GM23338 (cell line): ENCODE measurements around the gene COL26A1. TPM values are rescaled to one million over a fixed set of nuclear protein-coding genes. Genes with fewer than 3 reads are reported as not detected.
"Not testable (repeated sequence)": the region's sequence is repeated elsewhere in the genome, so short reads cannot be mapped to it uniquely, and the experiment has no call there.

Source experiments
- ATAC-seq: fragments of 200-7000 bp; cut with Tn5 transposase; 3 replicates; pipeline ENCODE4 v1.9.1; 2020
- DNase-seq: peaks from one replicate; pipeline ENCODE4 v3.0.0-alpha.2; 2015; ENCODE audit warnings: low spot score
- H2AFZ ChIP-seq: fragments of 200-600 bp; sonication (generic); 2 replicates; pipeline ENCODE4 v1.8.0; 2016; ENCODE audit warnings: antibody characterized with exemption, mild to moderate bottlenecking, moderate library complexity
- H3F3A ChIP-seq: fragments of 200-600 bp; sonication (generic); replicated peaks from 2 replicates; pipeline ENCODE4 v1.8.0; 2017; ENCODE audit warnings: antibody characterized with exemption, mixed run types, low read depth
- H3K27ac ChIP-seq: fragments of 200-600 bp; sonication (generic); 2 replicates; pipeline ENCODE4 v1.6.1; 2016; ENCODE audit warnings: low read depth
- H3K27me3 ChIP-seq: fragments of 200-600 bp; sonication (generic); 2 replicates; pipeline ENCODE4 v1.8.0; 2016; ENCODE audit warnings: mild to moderate bottlenecking, mixed run types, moderate library complexity; ENCODE audit not compliant: insufficient read depth
- H3K36me3 ChIP-seq: fragments of 200-600 bp; sonication (generic); 2 replicates; pipeline ENCODE4 v1.8.0; 2016; ENCODE audit warnings: mild to moderate bottlenecking; ENCODE audit not compliant: insufficient read depth
- H3K4me1 ChIP-seq: fragments of 200-600 bp; sonication (generic); 2 replicates; pipeline ENCODE4 v1.8.0; 2016; ENCODE audit warnings: mild to moderate bottlenecking, moderate library complexity; ENCODE audit not compliant: insufficient read depth
- H3K4me2 ChIP-seq: fragments of 200-600 bp; sonication (generic); 2 replicates; pipeline ENCODE4 v1.7.1; 2017; ENCODE audit warnings: mixed run types
- H3K4me3 ChIP-seq: fragments of 200-600 bp; sonication (generic); 2 replicates; pipeline ENCODE4 v1.6.1; 2016; ENCODE audit warnings: mixed run types
- H3K79me2 ChIP-seq: fragments of 200-600 bp; sonication (generic); replicated peaks from 2 replicates; pipeline ENCODE4 v1.8.0; 2017; ENCODE audit warnings: mild to moderate bottlenecking; ENCODE audit not compliant: insufficient read depth
- H3K9me2 ChIP-seq: fragments of 200-600 bp; sonication (generic); 2 replicates; pipeline ENCODE4 v1.8.0; 2017; ENCODE audit not compliant: insufficient read depth
- H4K20me1 ChIP-seq: fragments of 200-600 bp; sonication (generic); replicated peaks from 2 replicates; pipeline ENCODE4 v1.8.0; 2017; ENCODE audit warnings: mild to moderate bottlenecking; ENCODE audit not compliant: insufficient read depth
- H3K27ac Mint-ChIP-seq: 2 replicates; pipeline ENCODE4 v1.8.0; 2020; ENCODE audit warnings: inconsistent platforms, mild to moderate bottlenecking, moderate library complexity, mixed read lengths
- H3K27me3 Mint-ChIP-seq: 3 replicates; pipeline ENCODE4 v1.8.0; 2022; ENCODE audit warnings: low read depth, mild to moderate bottlenecking, moderate library complexity, mixed read lengths, inconsistent platforms; ENCODE audit not compliant: insufficient read depth, poor library complexity
- H3K36me3 Mint-ChIP-seq: 3 replicates; pipeline ENCODE4 v1.8.0; 2021; ENCODE audit warnings: low read depth, mild to moderate bottlenecking, inconsistent platforms, moderate library complexity, mixed read lengths
- H3K4me1 Mint-ChIP-seq: 3 replicates; pipeline ENCODE4 v1.8.0; 2020; ENCODE audit warnings: mild to moderate bottlenecking, inconsistent platforms, mixed read lengths
- H3K4me3 Mint-ChIP-seq: 3 replicates; pipeline ENCODE4 v1.8.0; 2021; ENCODE audit warnings: moderate library complexity, mild to moderate bottlenecking, inconsistent platforms, mixed read lengths
- H3K9me3 Mint-ChIP-seq: 3 replicates; pipeline ENCODE4 v1.8.0; 2020; ENCODE audit warnings: moderate library complexity, mild to moderate bottlenecking, inconsistent platforms, mixed read lengths
- CREB1 ChIP-seq: fragments of 250-450 bp; sonication (Bioruptor Pico); IDR thresholded peaks from 2 replicates; pipeline ENCODE4 v1.5.0; 2020; ENCODE audit warnings: low read depth, mild to moderate bottlenecking, moderate library complexity
- EZH2 ChIP-seq: fragments of 200-600 bp; sonication (generic); IDR thresholded peaks from one replicate; pipeline ENCODE4 v1.8.0; 2017; ENCODE audit warnings: antibody characterized with exemption, mild to moderate bottlenecking, low read depth; ENCODE audit not compliant: unreplicated experiment
- EZH2phosphoT487 ChIP-seq: fragments of 200-600 bp; sonication (generic); IDR thresholded peaks from one replicate; pipeline ENCODE4 v1.8.1; 2018; ENCODE audit warnings: antibody characterized with exemption; ENCODE audit not compliant: unreplicated experiment
- JUNB ChIP-seq: IDR thresholded peaks from one replicate; pipeline ENCODE4 v1.6.1; 2016; ENCODE audit warnings: antibody characterized with exemption; ENCODE audit not compliant: unreplicated experiment
- NANOG ChIP-seq: IDR thresholded peaks from 2 replicates; pipeline ENCODE4 v1.6.1; 2016; ENCODE audit warnings: antibody characterized with exemption, borderline replicate concordance
- STAT1 ChIP-seq: IDR thresholded peaks from one replicate; pipeline ENCODE4 v1.6.1; 2016; ENCODE audit warnings: antibody characterized with exemption; ENCODE audit not compliant: unreplicated experiment
- polyA plus RNA-seq: library from polyadenylated mRNA; unstranded; fragments of >200 nt; fragmentation: Nextera tagmentation; extraction: Ambion mirVana; gene quantifications from 2 replicates; pipeline ENCODE4 v1.2.1, GENCODE V29; 2016
- total RNA-seq: library from RNA; depleted of rRNA; stranded (reverse); fragments of >200 nt; shearing (Covaris generic); gene quantifications from 2 replicates; pipeline ENCODE4 v1.2.3, GENCODE V29; 2014
- TF ChIP-seq, protein P1 (sequence below), 2 experiments: fragments of 200-600 bp in 1 of 2; sonication (generic) in 1 of 2; conservative IDR thresholded peaks; 2 replicates each; pipeline versions ENCODE4 v1.5.1 to v1.6.1; 2016 to 2017; ENCODE audit warnings: antibody characterized with exemption in 2 of 2, low read depth in 2 of 2, mild to moderate bottlenecking in 2 of 2, moderate library complexity in 1 of 2
- TF ChIP-seq, protein P2 (sequence below): IDR thresholded peaks from one replicate; pipeline ENCODE4 v1.6.1; 2018; ENCODE audit warnings: antibody characterized with exemption; ENCODE audit not compliant: unreplicated experiment
- TF ChIP-seq, protein P3 (sequence below): fragments of 250-450 bp; sonication (Bioruptor Pico); IDR thresholded peaks from 2 replicates; pipeline ENCODE4 v1.5.0; 2020; ENCODE audit warnings: mild to moderate bottlenecking, moderate library complexity
- TF ChIP-seq, protein P4 (sequence below): IDR thresholded peaks from 2 replicates; pipeline ENCODE4 v1.6.1; 2016; ENCODE audit warnings: antibody characterized with exemption

Gene COL26A1
- total and polyA plus RNA-seq, 2 experiments from 2014 or later, result 17.8 to 55.0 TPM

DNA sequence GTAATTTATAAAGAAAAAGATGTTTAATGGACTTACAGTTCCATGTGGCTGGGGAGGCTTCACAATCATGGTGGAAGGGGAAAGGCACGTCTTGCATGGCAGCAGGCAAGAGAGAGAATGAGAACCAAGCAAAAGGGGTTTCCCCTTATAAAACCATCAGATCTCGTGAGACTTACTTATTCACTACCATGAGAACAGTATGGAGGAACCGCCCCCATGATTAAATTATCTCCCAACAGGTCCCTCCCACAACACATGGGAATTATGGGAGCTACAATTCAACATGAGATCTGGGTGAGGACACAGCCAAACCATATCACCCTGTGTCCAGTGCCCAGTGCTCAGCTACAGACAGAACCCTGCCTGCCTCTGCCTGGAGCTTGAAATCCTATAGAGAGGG is 197.3 kb downstream of the COL26A1 start:
- H3K36me3 ChIP-seq, H3K4me3 ChIP-seq, H3K36me3 Mint-ChIP-seq, H3K27ac ChIP-seq, H3K9me3 Mint-ChIP-seq, H3F3A ChIP-seq, H3K27me3 ChIP-seq, DNase-seq, H4K20me1 ChIP-seq, H3K79me2 ChIP-seq, H3K4me3 Mint-ChIP-seq, H3K27ac Mint-ChIP-seq, ATAC-seq, H3K4me2 ChIP-seq, H2AFZ ChIP-seq, H3K9me2 ChIP-seq, H3K4me1 ChIP-seq: not testable (repeated sequence)
- peaks cover 17% of the 10 kb centered on the region for H3K4me1 Mint-ChIP-seq
- H3K27me3 Mint-ChIP-seq, result peaks cover 23% of the 10 kb centered on the region

DNA sequence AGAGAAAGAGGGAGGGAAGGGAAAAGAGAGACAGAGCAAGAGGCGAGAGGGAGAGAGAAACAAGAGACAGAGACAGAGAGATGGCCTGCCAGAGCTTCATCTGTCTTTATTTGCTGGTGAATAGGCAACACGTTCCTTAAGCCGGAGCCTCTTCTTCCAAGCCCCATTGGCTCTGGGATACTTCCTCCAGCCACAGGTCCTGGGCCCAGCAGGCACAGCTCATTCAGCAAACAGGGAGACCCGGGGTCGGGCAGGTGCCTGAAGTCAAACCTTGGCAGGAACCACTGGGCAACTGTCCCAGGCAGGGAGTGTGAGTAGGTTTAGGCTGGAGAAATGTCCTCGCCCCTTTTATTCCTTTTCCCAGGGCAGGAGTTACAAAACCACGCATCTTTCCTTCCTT is 198.2 kb downstream of the COL26A1 start:
- Histone ChIP-seq H3K4me2 (no peak overlapping the region), H3K4me1 (peaks cover 7% of the 10 kb centered on the region; the same call in 1 of the 2 replicates), H3K79me2 (no peaks in the 10 kb centered on the region), H2AFZ (no peak overlapping the region), H3K4me3 (no peak overlapping the region), H4K20me1 (no peaks in the 10 kb centered on the region; the same call in 1 of the 2 replicates), H3F3A (peaks cover 6% of the 10 kb centered on the region; the same call in 1 of the 2 replicates), H3K27ac (no peak overlapping the region; the same call in 1 of the 2 replicates), H3K36me3 (no peaks in the 10 kb centered on the region), H3K9me2 (no peaks in the 10 kb centered on the region), H3K27me3 (no peaks in the 10 kb centered on the region)
- DNase-seq, result no peak
- no peak overlapping the region for H3K27ac Mint-ChIP-seq
- peaks cover 4% of the 10 kb centered on the region; the same call in 1 of the 3 replicates for H3K9me3 Mint-ChIP-seq
- H3K27me3 Mint-ChIP-seq, result peaks cover 24% of the 10 kb centered on the region
- H3K4me1 Mint-ChIP-seq, result peaks cover 25% of the 10 kb centered on the region
- peaks cover 4% of the 10 kb centered on the region; the same call in 1 of the 3 replicates for H3K36me3 Mint-ChIP-seq
- ATAC-seq, result no peak
- H3K4me3 Mint-ChIP-seq, result no peak overlapping the region
- TF ChIP-seq, protein P1, sequence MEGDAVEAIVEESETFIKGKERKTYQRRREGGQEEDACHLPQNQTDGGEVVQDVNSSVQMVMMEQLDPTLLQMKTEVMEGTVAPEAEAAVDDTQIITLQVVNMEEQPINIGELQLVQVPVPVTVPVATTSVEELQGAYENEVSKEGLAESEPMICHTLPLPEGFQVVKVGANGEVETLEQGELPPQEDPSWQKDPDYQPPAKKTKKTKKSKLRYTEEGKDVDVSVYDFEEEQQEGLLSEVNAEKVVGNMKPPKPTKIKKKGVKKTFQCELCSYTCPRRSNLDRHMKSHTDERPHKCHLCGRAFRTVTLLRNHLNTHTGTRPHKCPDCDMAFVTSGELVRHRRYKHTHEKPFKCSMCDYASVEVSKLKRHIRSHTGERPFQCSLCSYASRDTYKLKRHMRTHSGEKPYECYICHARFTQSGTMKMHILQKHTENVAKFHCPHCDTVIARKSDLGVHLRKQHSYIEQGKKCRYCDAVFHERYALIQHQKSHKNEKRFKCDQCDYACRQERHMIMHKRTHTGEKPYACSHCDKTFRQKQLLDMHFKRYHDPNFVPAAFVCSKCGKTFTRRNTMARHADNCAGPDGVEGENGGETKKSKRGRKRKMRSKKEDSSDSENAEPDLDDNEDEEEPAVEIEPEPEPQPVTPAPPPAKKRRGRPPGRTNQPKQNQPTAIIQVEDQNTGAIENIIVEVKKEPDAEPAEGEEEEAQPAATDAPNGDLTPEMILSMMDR (conservative IDR thresholded peaks at IDR 0.05; ENCODE audit: low read depth in 2 of 2), result no peak
- TF ChIP-seq, protein P2, sequence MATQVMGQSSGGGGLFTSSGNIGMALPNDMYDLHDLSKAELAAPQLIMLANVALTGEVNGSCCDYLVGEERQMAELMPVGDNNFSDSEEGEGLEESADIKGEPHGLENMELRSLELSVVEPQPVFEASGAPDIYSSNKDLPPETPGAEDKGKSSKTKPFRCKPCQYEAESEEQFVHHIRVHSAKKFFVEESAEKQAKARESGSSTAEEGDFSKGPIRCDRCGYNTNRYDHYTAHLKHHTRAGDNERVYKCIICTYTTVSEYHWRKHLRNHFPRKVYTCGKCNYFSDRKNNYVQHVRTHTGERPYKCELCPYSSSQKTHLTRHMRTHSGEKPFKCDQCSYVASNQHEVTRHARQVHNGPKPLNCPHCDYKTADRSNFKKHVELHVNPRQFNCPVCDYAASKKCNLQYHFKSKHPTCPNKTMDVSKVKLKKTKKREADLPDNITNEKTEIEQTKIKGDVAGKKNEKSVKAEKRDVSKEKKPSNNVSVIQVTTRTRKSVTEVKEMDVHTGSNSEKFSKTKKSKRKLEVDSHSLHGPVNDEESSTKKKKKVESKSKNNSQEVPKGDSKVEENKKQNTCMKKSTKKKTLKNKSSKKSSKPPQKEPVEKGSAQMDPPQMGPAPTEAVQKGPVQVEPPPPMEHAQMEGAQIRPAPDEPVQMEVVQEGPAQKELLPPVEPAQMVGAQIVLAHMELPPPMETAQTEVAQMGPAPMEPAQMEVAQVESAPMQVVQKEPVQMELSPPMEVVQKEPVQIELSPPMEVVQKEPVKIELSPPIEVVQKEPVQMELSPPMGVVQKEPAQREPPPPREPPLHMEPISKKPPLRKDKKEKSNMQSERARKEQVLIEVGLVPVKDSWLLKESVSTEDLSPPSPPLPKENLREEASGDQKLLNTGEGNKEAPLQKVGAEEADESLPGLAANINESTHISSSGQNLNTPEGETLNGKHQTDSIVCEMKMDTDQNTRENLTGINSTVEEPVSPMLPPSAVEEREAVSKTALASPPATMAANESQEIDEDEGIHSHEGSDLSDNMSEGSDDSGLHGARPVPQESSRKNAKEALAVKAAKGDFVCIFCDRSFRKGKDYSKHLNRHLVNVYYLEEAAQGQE, result no peak
- TF ChIP-seq CREB1 (CRISPR knock-in tag) (no peak), EZH2 (no peak), EZH2phosphoT487 (no peak), NANOG (no peak), STAT1 (no peak), JUNB (no peak)
- TF ChIP-seq, protein P3, sequence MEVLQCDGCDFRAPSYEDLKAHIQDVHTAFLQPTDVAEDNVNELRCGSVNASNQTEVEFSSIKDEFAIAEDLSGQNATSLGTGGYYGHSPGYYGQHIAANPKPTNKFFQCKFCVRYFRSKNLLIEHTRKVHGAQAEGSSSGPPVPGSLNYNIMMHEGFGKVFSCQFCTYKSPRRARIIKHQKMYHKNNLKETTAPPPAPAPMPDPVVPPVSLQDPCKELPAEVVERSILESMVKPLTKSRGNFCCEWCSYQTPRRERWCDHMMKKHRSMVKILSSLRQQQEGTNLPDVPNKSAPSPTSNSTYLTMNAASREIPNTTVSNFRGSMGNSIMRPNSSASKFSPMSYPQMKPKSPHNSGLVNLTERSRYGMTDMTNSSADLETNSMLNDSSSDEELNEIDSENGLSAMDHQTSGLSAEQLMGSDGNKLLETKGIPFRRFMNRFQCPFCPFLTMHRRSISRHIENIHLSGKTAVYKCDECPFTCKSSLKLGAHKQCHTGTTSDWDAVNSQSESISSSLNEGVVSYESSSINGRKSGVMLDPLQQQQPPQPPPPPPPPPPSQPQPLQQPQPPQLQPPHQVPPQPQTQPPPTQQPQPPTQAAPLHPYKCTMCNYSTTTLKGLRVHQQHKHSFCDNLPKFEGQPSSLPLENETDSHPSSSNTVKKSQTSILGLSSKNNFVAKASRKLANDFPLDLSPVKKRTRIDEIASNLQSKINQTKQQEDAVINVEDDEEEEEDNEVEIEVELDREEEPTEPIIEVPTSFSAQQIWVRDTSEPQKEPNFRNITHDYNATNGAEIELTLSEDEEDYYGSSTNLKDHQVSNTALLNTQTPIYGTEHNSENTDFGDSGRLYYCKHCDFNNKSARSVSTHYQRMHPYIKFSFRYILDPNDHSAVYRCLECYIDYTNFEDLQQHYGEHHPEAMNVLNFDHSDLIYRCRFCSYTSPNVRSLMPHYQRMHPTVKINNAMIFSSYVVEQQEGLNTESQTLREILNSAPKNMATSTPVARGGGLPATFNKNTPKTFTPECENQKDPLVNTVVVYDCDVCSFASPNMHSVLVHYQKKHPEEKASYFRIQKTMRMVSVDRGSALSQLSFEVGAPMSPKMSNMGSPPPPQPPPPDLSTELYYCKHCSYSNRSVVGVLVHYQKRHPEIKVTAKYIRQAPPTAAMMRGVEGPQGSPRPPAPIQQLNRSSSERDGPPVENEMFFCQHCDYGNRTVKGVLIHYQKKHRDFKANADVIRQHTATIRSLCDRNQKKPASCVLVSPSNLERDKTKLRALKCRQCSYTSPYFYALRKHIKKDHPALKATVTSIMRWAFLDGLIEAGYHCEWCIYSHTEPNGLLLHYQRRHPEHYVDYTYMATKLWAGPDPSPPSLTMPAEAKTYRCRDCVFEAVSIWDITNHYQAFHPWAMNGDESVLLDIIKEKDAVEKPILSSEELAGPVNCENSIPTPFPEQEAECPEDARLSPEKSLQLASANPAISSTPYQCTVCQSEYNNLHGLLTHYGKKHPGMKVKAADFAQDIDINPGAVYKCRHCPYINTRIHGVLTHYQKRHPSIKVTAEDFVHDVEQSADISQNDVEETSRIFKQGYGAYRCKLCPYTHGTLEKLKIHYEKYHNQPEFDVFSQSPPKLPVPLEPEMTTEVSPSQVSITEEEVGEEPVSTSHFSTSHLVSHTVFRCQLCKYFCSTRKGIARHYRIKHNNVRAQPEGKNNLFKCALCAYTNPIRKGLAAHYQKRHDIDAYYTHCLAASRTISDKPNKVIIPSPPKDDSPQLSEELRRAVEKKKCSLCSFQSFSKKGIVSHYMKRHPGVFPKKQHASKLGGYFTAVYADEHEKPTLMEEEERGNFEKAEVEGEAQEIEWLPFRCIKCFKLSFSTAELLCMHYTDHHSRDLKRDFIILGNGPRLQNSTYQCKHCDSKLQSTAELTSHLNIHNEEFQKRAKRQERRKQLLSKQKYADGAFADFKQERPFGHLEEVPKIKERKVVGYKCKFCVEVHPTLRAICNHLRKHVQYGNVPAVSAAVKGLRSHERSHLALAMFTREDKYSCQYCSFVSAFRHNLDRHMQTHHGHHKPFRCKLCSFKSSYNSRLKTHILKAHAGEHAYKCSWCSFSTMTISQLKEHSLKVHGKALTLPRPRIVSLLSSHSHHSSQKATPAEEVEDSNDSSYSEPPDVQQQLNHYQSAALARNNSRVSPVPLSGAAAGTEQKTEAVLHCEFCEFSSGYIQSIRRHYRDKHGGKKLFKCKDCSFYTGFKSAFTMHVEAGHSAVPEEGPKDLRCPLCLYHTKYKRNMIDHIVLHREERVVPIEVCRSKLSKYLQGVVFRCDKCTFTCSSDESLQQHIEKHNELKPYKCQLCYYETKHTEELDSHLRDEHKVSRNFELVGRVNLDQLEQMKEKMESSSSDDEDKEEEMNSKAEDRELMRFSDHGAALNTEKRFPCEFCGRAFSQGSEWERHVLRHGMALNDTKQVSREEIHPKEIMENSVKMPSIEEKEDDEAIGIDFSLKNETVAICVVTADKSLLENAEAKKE (CRISPR knock-in tag), result no peak
- TF ChIP-seq, protein P4, sequence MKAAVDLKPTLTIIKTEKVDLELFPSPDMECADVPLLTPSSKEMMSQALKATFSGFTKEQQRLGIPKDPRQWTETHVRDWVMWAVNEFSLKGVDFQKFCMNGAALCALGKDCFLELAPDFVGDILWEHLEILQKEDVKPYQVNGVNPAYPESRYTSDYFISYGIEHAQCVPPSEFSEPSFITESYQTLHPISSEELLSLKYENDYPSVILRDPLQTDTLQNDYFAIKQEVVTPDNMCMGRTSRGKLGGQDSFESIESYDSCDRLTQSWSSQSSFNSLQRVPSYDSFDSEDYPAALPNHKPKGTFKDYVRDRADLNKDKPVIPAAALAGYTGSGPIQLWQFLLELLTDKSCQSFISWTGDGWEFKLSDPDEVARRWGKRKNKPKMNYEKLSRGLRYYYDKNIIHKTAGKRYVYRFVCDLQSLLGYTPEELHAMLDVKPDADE, result no peak
